HG02588 (cell line): Measurements from ENCODE around the gene LAMTOR4.
"Not testable (repeated sequence)": the region's sequence is repeated elsewhere in the genome, so short reads cannot be mapped to it uniquely, and the experiment has no call there.

ENCODE experiments used
- ATAC-seq: cut with Tn5 transposase; IDR thresholded peaks from one replicate; pipeline ENCODE4 v1.9.1; 2021; ENCODE audit warnings: mild to moderate bottlenecking, moderate library complexity; ENCODE audit not compliant: unreplicated experiment

Gene LAMTOR4

GRCh38 chr7:100122067-100122466 is 26.7 kb upstream of the LAMTOR4 start:
- no peak for ATAC-seq

- no peak for ATAC-seq
Measured at GRCh38 chr7:100122568-100122967, 26.1 kb upstream of the LAMTOR4 start.

- no peak for ATAC-seq
Measured at GRCh38 chr7:100124301-100125230, 24.2 kb upstream of the LAMTOR4 start.

GRCh38 chr7:100126239-100126930 is 22.3 kb upstream of the LAMTOR4 start:
- ATAC-seq: peak; percentile 4

- ATAC-seq: peak; percentile 65
Measured at GRCh38 chr7:100126931-100127865, 21.5 kb upstream of the LAMTOR4 start, which contains the start of gene MBLAC1. TSS of gene MBLAC1 (plus strand) at chr7:100126967. CDS start at chr7:100127396, 429 bp downstream.

GRCh38 chr7:100127866-100128636 is 20.7 kb upstream of the LAMTOR4 start:
- no peak for ATAC-seq

- ATAC-seq: no peak
Measured at GRCh38 chr7:100128637-100128963, 20.1 kb upstream of the LAMTOR4 start.

- ATAC-seq: not testable (repeated sequence)
Measured at GRCh38 chr7:100130220-100130607, 18.5 kb upstream of the LAMTOR4 start.

- ATAC-seq: no peak
Measured at GRCh38 chr7:100130608-100131453, 17.9 kb upstream of the LAMTOR4 start.

GRCh38 chr7:100132126-100132525 is 16.6 kb upstream of the LAMTOR4 start:
- ATAC-seq: no peak

GRCh38 chr7:100132697-100133151 is 16.0 kb upstream of the LAMTOR4 start:
- peak; percentile 58 for ATAC-seq

GRCh38 chr7:100137851-100138760 is 10.6 kb upstream of the LAMTOR4 start:
- ATAC-seq: no peak

GRCh38 chr7:100141555-100141949 is 7.2 kb upstream of the LAMTOR4 start:
- ATAC-seq: no peak

GRCh38 chr7:100142461-100142860 is 6.3 kb upstream of the LAMTOR4 start:
- ATAC-seq: no peak

GRCh38 chr7:100146350-100146749 is 2.4 kb upstream of the LAMTOR4 start:
- ATAC-seq: not testable (repeated sequence)

GRCh38 chr7:100147278-100147677 is 1.4 kb upstream of the LAMTOR4 start:
- no peak for ATAC-seq

- ATAC-seq: no peak
Measured at GRCh38 chr7:100148225-100148558, 526 bp upstream of the LAMTOR4 start.

- no peak for ATAC-seq
Measured at GRCh38 chr7:100152404-100152803, 3.7 kb downstream of the LAMTOR4 start.
